Kidney epithelial cell (primary cell): Measurements from ENCODE around the gene GRAMD2A. TPM values are rescaled to one million over a fixed set of nuclear protein-coding genes. Genes with fewer than 3 reads are reported as not detected.

Experiments
- DNase-seq: peaks from one replicate; pipeline ENCODE4 v3.0.0-alpha.2; 2010; ENCODE audit warnings: low read depth
- H3K27me3 ChIP-seq: 2 replicates; pipeline ENCODE4 v1.6.0; 2011; ENCODE audit warnings: low read length; ENCODE audit not compliant: control insufficient read depth, insufficient read depth
- H3K36me3 ChIP-seq: 2 replicates; pipeline ENCODE4 v1.5.1; 2011; ENCODE audit warnings: low read length; ENCODE audit not compliant: control insufficient read depth, insufficient read depth
- H3K4me3 ChIP-seq: 2 replicates; pipeline ENCODE4 v1.5.1; 2011; ENCODE audit warnings: low read depth, mild to moderate bottlenecking, control low read depth, low read length
- CTCF ChIP-seq: IDR thresholded peaks from 2 replicates; pipeline ENCODE4 v1.5.1; 2011; ENCODE audit warnings: mild to moderate bottlenecking, moderate library complexity, low read length, control low read depth, inconsistent platforms; ENCODE audit not compliant: insufficient read depth, poor library complexity, severe bottlenecking
- total RNA-seq: library from RNA; depleted of rRNA; stranded (reverse); fragments of >200 nt; gene quantifications from 2 replicates; pipeline ENCODE4 v1.2.3, GENCODE V29; 2015

Gene GRAMD2A
- total RNA-seq, 1 donor from 2014 or later, result 2.4 TPM

DNA sequence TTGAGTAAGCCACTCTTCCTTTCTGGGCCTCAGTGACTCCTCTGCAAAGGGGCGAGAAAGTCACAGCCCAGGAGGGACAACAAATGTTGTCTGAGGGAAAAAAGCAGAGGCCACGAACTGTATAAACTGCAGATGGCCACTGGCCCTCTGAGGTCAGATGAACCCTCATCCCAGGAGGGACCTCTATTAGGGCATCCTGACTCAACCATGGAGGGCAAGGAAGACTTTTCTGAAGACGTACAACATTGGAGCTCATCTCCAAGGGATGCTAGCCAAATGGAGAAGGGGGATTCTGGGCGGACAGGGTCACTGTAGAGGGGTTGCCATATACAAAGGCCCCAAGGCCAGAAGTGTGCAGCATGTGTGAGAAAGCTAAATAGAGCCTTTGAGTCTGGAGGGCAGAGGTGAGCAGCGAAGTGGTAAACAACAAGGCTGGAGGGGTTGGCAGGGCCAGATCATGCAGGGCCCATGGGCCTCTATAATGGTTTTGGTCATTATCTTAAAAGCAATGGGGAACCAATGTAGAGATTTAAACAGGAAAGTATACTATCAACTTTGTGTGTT, 16.7 kb downstream of the GRAMD2A start:
- no peak for TF ChIP-seq CTCF
- H3K36me3 ChIP-seq, result no peaks in the 10 kb centered on the region
- H3K27me3 ChIP-seq, result no peaks in the 10 kb centered on the region
- no peak overlapping the region for H3K4me3 ChIP-seq
- no peak for DNase-seq

- peaks cover 2% of the 10 kb centered on the region for H3K27me3 ChIP-seq
- no peak for TF ChIP-seq CTCF
- DNase-seq, result no peak
- no peak overlapping the region for H3K4me3 ChIP-seq
- H3K36me3 ChIP-seq, result no peaks in the 10 kb centered on the region
Measured at GRCh38 chr15:72179950-72180581, 17.5 kb downstream of the GRAMD2A start.

- TF ChIP-seq CTCF, result no peak
- DNase-seq, result no peak
- no peak overlapping the region for H3K4me3 ChIP-seq
- H3K36me3 ChIP-seq, result no peaks in the 10 kb centered on the region
- H3K27me3 ChIP-seq, result peaks cover 8% of the 10 kb centered on the region
Measured at GRCh38 chr15:72178976-72179585, 18.5 kb downstream of the GRAMD2A start.

- no peak for TF ChIP-seq CTCF
- H3K4me3 ChIP-seq, result no peak overlapping the region
- no peaks in the 10 kb centered on the region for H3K36me3 ChIP-seq
- peaks cover 9% of the 10 kb centered on the region for H3K27me3 ChIP-seq
- no peak for DNase-seq
Measured at GRCh38 chr15:72176743-72177142, 20.8 kb downstream of the GRAMD2A start.

GRCh38 chr15:72176159-72176558, 21.4 kb downstream of the GRAMD2A start:
- peaks cover 9% of the 10 kb centered on the region for H3K27me3 ChIP-seq
- H3K36me3 ChIP-seq, result no peaks in the 10 kb centered on the region
- TF ChIP-seq CTCF, result no peak
- H3K4me3 ChIP-seq, result no peak overlapping the region
- no peak for DNase-seq
